K562 (cell line): ENCODE results near the gene ZNF485. TPM values are rescaled to one million over a fixed set of nuclear protein-coding genes. Genes with fewer than 3 reads are reported as not detected.

Source experiments
- ADNP ChIP-seq: fragments of 200-800 bp; sonication (Bioruptor generic); IDR thresholded peaks from 2 replicates; pipeline ENCODE4 v1.6.1; 2016; ENCODE audit warnings: missing genetic modification characterization, missing compliant biosample characterization
- ATF7 ChIP-seq: fragments of 450-650 bp; IDR thresholded peaks from 2 replicates; pipeline ENCODE4 v1.7.1; 2014; ENCODE audit warnings: mild to moderate bottlenecking, moderate library complexity
- BCL6 ChIP-seq: fragments of 250-450 bp; sonication (Bioruptor Pico); IDR thresholded peaks from 2 replicates; pipeline ENCODE4 v1.4.0; 2020
- CBFA2T2 ChIP-seq: fragments of 450-650 bp; conservative IDR thresholded peaks from 2 replicates; pipeline ENCODE4 v1.6.1; 2017; ENCODE audit warnings: mild to moderate bottlenecking
- CBFA2T3 ChIP-seq: fragments of 450-650 bp; IDR thresholded peaks from 2 replicates; pipeline ENCODE4 v1.6.1; 2017
- CCNT2 ChIP-seq: IDR thresholded peaks from 2 replicates; pipeline ENCODE4 v1.6.1; 2011; ENCODE audit warnings: borderline replicate concordance, low read depth, mild to moderate bottlenecking, moderate library complexity, mixed read lengths, low read length; ENCODE audit not compliant: insufficient read length; ENCODE audit errors: extremely low read depth
- CHD4 ChIP-seq: fragments of 200-600 bp; sonication (generic); IDR thresholded peaks from 3 replicates; pipeline ENCODE4 v1.6.1; 2012; ENCODE audit warnings: low read depth, mild to moderate bottlenecking, mixed read lengths, low read length, inconsistent platforms; ENCODE audit not compliant: insufficient read depth, insufficient replicate concordance, poor library complexity, severe bottlenecking
- CTBP1 ChIP-seq: fragments of 450-650 bp; IDR thresholded peaks from 2 replicates; pipeline ENCODE4 v1.6.1; 2016; ENCODE audit warnings: borderline replicate concordance
- FOXJ2 ChIP-seq: fragments of 200-800 bp; sonication (Bioruptor generic); IDR thresholded peaks from 2 replicates; pipeline ENCODE4 v1.6.1; 2016; ENCODE audit warnings: missing genetic modification characterization, missing compliant biosample characterization
- MBD2 ChIP-seq: sonication (generic); IDR thresholded peaks from 2 replicates; pipeline ENCODE4 v1.6.1; 2016; ENCODE audit warnings: low read depth, borderline replicate concordance
- NONO ChIP-seq, 2 experiments: fragments of 200-400 bp in 1 of 2; fragments of 450-650 bp in 1 of 2; formaldehyde crosslinking in 1 of 2; IDR thresholded peaks; 2 replicates each; pipeline ENCODE4 v1.6.1; 2017; ENCODE audit warnings: low read depth in 2 of 2, mild to moderate bottlenecking in 2 of 2, moderate library complexity in 2 of 2, low read length in 1 of 2
- PPARD ChIP-seq: fragments of 250-450 bp; sonication (Bioruptor Pico); IDR thresholded peaks from 2 replicates; pipeline ENCODE4 v1.8.0; 2022; ENCODE audit warnings: inconsistent platforms, mild to moderate bottlenecking, moderate library complexity
- TBL1XR1 ChIP-seq, 2 experiments: IDR thresholded peaks; 2 replicates each; pipeline ENCODE4 v1.6.1; 2012; ENCODE audit warnings: improper control_type of control experiment in 2 of 2, low read length in 2 of 2, mild to moderate bottlenecking in 1 of 2
- TCF7 ChIP-seq: sonication (generic); IDR thresholded peaks from 2 replicates; pipeline ENCODE4 v1.6.1; 2016; ENCODE audit warnings: antibody characterized with exemption, borderline replicate concordance
- ZBED1 ChIP-seq: IDR thresholded peaks from 2 replicates; pipeline ENCODE4 v1.6.1; 2014
- ZNF444 ChIP-seq: fragments of 250-450 bp; sonication (Bioruptor Pico); IDR thresholded peaks from 2 replicates; pipeline ENCODE4 v1.4.0; 2020; ENCODE audit warnings: mild to moderate bottlenecking, moderate library complexity
- ZNF583 ChIP-seq: fragments of 250-450 bp; sonication (Bioruptor Pico); IDR thresholded peaks from 2 replicates; pipeline ENCODE4 v1.4.0; 2020
- polyA plus RNA-seq, 8 experiments: library from polyadenylated mRNA; depleted of rRNA in 4 of 8; stranded (reverse) in 5 of 8; unstranded in 3 of 8; fragments of >200 nt; fragmentation: Nextera tagmentation in 2 of 8; fragmentation: Illumina TruSeq in 1 of 8; extraction: Ambion mirVana in 2 of 8; extraction: Trizol in 1 of 8; gene quantifications; 2 replicates each; pipeline versions ENCODE4 v1.2.1 to v1.2.3, GENCODE V29; 2011 to 2014; ENCODE audit warnings: inconsistent platforms in 1 of 8, missing spikeins in 1 of 8
- total RNA-seq, 7 experiments: library from RNA; depleted of rRNA in 6 of 7; stranded (reverse); fragments of >200 nt in 6 of 7; fragmentation: Illumina TruSeq in 2 of 7; extraction: Trizol in 2 of 7; gene quantifications; 2 replicates each; pipeline versions ENCODE4 v1.2.1 to v1.2.3, GENCODE V29; 2011 to 2021; ENCODE audit warnings: low replicate concordance in 1 of 7
- TF ChIP-seq, protein P1 (sequence below), 2 experiments: fragments of 450-650 bp in 1 of 2; sonication (generic) in 1 of 2; formaldehyde crosslinking in 1 of 2; IDR thresholded peaks; 2 replicates each; pipeline versions ENCODE4 v1.7.1 to v1.9.0; 2016 to 2022; ENCODE audit warnings: inconsistent platforms in 1 of 2, mild to moderate bottlenecking in 1 of 2, missing genetic modification reagents in 1 of 2
- TF ChIP-seq, protein P2 (sequence below): fragments of 450-650 bp; formaldehyde crosslinking; IDR thresholded peaks from 2 replicates; pipeline ENCODE4 v1.4.0; 2020; ENCODE audit warnings: mild to moderate bottlenecking, moderate library complexity

ZNF485 gene
- total and polyA plus RNA-seq, 9 of the 15 experiments (the other 6 are each of a cell fraction or from before 2014, with no cell fraction given), result 8.0 to 18.7 (median 11.9) TPM

DNA sequence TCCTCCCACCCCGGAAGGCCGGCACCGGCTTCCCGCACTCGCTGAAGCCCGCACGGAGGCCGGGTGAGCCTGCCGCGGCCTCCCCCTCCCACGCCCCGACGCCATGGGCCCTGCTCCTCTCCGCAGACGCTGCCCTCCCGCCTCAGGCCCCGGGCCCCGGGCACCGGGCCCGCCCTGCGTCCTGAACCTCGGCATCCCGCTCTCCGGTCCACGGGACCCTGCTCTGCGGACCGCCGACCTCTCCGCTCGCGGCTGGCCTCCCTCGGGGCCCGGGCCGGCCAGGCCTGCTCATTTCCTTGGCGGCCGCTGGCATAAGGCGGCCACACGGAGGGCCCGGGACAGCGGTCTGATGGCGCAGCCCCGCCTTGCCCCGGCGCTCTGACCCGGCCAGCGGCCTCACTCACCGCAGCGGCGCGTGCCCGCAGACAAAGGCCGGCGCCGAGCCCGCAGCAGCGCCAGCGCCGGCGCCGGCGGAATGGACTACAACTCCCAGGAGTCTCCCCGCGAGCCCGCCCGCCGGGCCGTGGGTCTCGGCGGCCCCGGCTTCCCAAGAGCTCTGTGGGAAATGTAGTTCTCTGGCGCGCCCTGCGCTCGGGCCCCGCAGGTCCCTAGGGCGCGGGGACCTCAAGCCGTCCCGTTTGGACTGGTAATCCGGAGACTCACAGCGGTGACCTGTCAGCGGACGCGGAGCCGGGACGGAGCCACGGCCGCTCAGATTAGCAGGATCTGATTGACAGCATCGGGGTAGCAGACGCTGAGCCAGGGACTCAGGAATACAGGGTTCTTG is 42.4 kb downstream of the ZNF485 start, which contains the start of gene ZNF32 (continued):
- TF ChIP-seq, protein P1, sequence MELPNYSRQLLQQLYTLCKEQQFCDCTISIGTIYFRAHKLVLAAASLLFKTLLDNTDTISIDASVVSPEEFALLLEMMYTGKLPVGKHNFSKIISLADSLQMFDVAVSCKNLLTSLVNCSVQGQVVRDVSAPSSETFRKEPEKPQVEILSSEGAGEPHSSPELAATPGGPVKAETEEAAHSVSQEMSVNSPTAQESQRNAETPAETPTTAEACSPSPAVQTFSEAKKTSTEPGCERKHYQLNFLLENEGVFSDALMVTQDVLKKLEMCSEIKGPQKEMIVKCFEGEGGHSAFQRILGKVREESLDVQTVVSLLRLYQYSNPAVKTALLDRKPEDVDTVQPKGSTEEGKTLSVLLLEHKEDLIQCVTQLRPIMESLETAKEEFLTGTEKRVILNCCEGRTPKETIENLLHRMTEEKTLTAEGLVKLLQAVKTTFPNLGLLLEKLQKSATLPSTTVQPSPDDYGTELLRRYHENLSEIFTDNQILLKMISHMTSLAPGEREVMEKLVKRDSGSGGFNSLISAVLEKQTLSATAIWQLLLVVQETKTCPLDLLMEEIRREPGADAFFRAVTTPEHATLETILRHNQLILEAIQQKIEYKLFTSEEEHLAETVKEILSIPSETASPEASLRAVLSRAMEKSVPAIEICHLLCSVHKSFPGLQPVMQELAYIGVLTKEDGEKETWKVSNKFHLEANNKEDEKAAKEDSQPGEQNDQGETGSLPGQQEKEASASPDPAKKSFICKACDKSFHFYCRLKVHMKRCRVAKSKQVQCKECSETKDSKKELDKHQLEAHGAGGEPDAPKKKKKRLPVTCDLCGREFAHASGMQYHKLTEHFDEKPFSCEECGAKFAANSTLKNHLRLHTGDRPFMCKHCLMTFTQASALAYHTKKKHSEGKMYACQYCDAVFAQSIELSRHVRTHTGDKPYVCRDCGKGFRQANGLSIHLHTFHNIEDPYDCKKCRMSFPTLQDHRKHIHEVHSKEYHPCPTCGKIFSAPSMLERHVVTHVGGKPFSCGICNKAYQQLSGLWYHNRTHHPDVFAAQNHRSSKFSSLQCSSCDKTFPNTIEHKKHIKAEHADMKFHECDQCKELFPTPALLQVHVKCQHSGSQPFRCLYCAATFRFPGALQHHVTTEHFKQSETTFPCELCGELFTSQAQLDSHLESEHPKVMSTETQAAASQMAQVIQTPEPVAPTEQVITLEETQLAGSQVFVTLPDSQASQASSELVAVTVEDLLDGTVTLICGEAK (IDR thresholded peaks at IDR 0.05), result no peak; the same call in 1 of the 2 replicates
- TF ChIP-seq, protein P1 (CRISPR knock-in tag; IDR thresholded peaks at IDR 0.05), result no peak
- TF ChIP-seq ADNP (tag), result no peak
- TF ChIP-seq NONO (IDR thresholded peaks at IDR 0.05; ENCODE audit: low read depth in 2 of 2, low read length in 1 of 2), result peak; percentile 59 to 74; a peak in 3 of 4 replicates
- TF ChIP-seq ZNF444 (CRISPR knock-in tag), result no peak
- no peak for TF ChIP-seq TCF7
- TF ChIP-seq BCL6, result no peak
- peak; percentile 78; the same call in 1 of the 2 replicates for TF ChIP-seq CTBP1
- no peak for TF ChIP-seq CHD4
- TF ChIP-seq, protein P2, sequence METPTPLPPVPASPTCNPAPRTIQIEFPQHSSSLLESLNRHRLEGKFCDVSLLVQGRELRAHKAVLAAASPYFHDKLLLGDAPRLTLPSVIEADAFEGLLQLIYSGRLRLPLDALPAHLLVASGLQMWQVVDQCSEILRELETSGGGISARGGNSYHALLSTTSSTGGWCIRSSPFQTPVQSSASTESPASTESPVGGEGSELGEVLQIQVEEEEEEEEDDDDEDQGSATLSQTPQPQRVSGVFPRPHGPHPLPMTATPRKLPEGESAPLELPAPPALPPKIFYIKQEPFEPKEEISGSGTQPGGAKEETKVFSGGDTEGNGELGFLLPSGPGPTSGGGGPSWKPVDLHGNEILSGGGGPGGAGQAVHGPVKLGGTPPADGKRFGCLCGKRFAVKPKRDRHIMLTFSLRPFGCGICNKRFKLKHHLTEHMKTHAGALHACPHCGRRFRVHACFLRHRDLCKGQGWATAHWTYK (CRISPR knock-in tag), result no peak
- no peak for TF ChIP-seq ZBED1
- no peak for TF ChIP-seq ZNF583 (CRISPR knock-in tag)
- TF ChIP-seq PPARD (CRISPR knock-in tag), result no peak
- TF ChIP-seq TBL1XR1 (IDR thresholded peaks at IDR 0.05; ENCODE audit: low read length in 2 of 2), result no peak
- TF ChIP-seq MBD2, result peak; percentile 69; the same call in 1 of the 2 replicates
- 0 out of 2 replicates have a peak, but pooled peaks have one; percentile 59 for TF ChIP-seq FOXJ2 (tag)
- no peak for TF ChIP-seq CBFA2T2
- TF ChIP-seq CBFA2T3, result no peak
- peak; percentile 60 for TF ChIP-seq CCNT2
- TF ChIP-seq ATF7, result peak; percentile 51
